WTC11 (cell line): ENCODE measurements around the gene COL6A3. TPM values are rescaled to one million over a fixed set of nuclear protein-coding genes. Genes with fewer than 3 reads are reported as not detected.

Experiments
- ATAC-seq: fragments of 200-7000 bp; cut with Tn5 transposase; 2 replicates; pipeline ENCODE4 v1.10.0; 2021; ENCODE audit warnings: mild to moderate bottlenecking, moderate library complexity
- CTCF ChIA-PET: fragments of 300-600 bp; sonication (Branson Sonifier 250); formaldehyde crosslinking; loops from one replicate; lab custom pipeline; 2021; ENCODE audit warnings: antibody characterized with exemption; lab: Charles Lee
- POLR2A ChIA-PET: fragments of 350-600 bp; sonication (Branson Sonifier 250); formaldehyde crosslinking; loops from one replicate; lab custom pipeline; 2021; ENCODE audit warnings: antibody characterized with exemption; lab: Charles Lee
- DNase-seq: peaks from one replicate; pipeline ENCODE4 v3.0.0; 2021; ENCODE audit warnings: low spot score
- H3K27ac Mint-ChIP-seq: 2 replicates; pipeline ENCODE4 v1.8.0; 2021; ENCODE audit warnings: mixed read lengths
- H3K27me3 Mint-ChIP-seq: 2 replicates; pipeline ENCODE4 v1.8.0; 2021; ENCODE audit warnings: low read depth, mild to moderate bottlenecking, moderate library complexity, mixed read lengths
- H3K36me3 Mint-ChIP-seq: 2 replicates; pipeline ENCODE4 v1.8.0; 2021; ENCODE audit warnings: mixed read lengths
- H3K4me1 Mint-ChIP-seq: 2 replicates; pipeline ENCODE4 v1.8.0; 2022; ENCODE audit warnings: mixed read lengths
- H3K4me3 Mint-ChIP-seq: 2 replicates; pipeline ENCODE4 v1.8.0; 2021; ENCODE audit warnings: mild to moderate bottlenecking, moderate library complexity, mixed read lengths
- H3K9me3 Mint-ChIP-seq: 2 replicates; pipeline ENCODE4 v1.8.0; 2021; ENCODE audit warnings: mixed read lengths
- FOXP1 ChIP-seq: sonication (generic); formaldehyde crosslinking; IDR thresholded peaks from 2 replicates; pipeline ENCODE4 v1.8.0; 2022; ENCODE audit warnings: missing genetic modification reagents, mild to moderate bottlenecking, moderate library complexity, borderline replicate concordance
- KAT7 ChIP-seq: sonication (generic); formaldehyde crosslinking; IDR thresholded peaks from 2 replicates; pipeline ENCODE4 v1.8.1; 2023; ENCODE audit warnings: missing genetic modification reagents, mild to moderate bottlenecking, borderline replicate concordance
- OVOL2 ChIP-seq: fragments of 250-450 bp; sonication (Bioruptor Pico); IDR thresholded peaks from 2 replicates; pipeline ENCODE4 v1.9.0; 2021; ENCODE audit warnings: mild to moderate bottlenecking, borderline replicate concordance
- SP1 ChIP-seq: sonication (generic); formaldehyde crosslinking; conservative IDR thresholded peaks from 2 replicates; pipeline ENCODE4 v1.8.1; 2022; ENCODE audit warnings: missing genetic modification reagents
- TP53 ChIP-seq: sonication (generic); formaldehyde crosslinking; IDR thresholded peaks from 2 replicates; pipeline ENCODE4 v1.8.1; 2023; ENCODE audit warnings: mild to moderate bottlenecking, missing genetic modification reagents
- ZNF423 ChIP-seq: fragments of 250-450 bp; sonication (Bioruptor Pico); IDR thresholded peaks from 2 replicates; pipeline ENCODE4 v2.1.2; 2022; ENCODE audit warnings: mild to moderate bottlenecking, moderate library complexity
- total RNA-seq: library from RNA; stranded (reverse); gene quantifications from 3 replicates; pipeline ENCODE4 v1.2.3, GENCODE V29; 2021
- TF ChIP-seq, protein P1 (sequence below): sonication (generic); formaldehyde crosslinking; IDR thresholded peaks from 2 replicates; pipeline ENCODE4 v1.8.1; 2023; ENCODE audit warnings: mild to moderate bottlenecking, moderate library complexity, missing genetic modification reagents
- TF ChIP-seq, protein P2 (sequence below): fragments of 250-450 bp; sonication (Bioruptor Pico); IDR thresholded peaks from 2 replicates; pipeline ENCODE4 v1.9.0; 2021; ENCODE audit warnings: mild to moderate bottlenecking, borderline replicate concordance
- TF ChIP-seq, protein P3 (sequence below): sonication (generic); formaldehyde crosslinking; IDR thresholded peaks from 2 replicates; pipeline ENCODE4 v1.8.0; 2023; ENCODE audit warnings: missing genetic modification reagents, mild to moderate bottlenecking, borderline replicate concordance
- TF ChIP-seq, protein P4 (sequence below): sonication (generic); formaldehyde crosslinking; IDR thresholded peaks from 2 replicates; pipeline ENCODE4 v1.8.1; 2023; ENCODE audit warnings: mild to moderate bottlenecking, missing genetic modification reagents, moderate library complexity
- TF ChIP-seq, protein P5 (sequence below): sonication (generic); formaldehyde crosslinking; IDR thresholded peaks from 2 replicates; pipeline ENCODE4 v1.8.1; 2022; ENCODE audit warnings: mild to moderate bottlenecking, moderate library complexity, missing genetic modification reagents
- TF ChIP-seq, protein P6 (sequence below): sonication (generic); formaldehyde crosslinking; conservative IDR thresholded peaks from 2 replicates; pipeline ENCODE4 v1.8.1; 2023; ENCODE audit warnings: mild to moderate bottlenecking, low read depth, missing genetic modification reagents, moderate library complexity
- TF ChIP-seq, protein P7 (sequence below): sonication (generic); formaldehyde crosslinking; IDR thresholded peaks from 2 replicates; pipeline ENCODE4 v1.8.0; 2022; ENCODE audit warnings: mild to moderate bottlenecking, missing genetic modification reagents
- TF ChIP-seq, protein P8 (sequence below): sonication (generic); formaldehyde crosslinking; IDR thresholded peaks from 2 replicates; pipeline ENCODE4 v1.8.1; 2023; ENCODE audit warnings: mild to moderate bottlenecking, missing genetic modification reagents

Gene COL6A3
- total RNA-seq, 1 experiment from 2014 or later = 2.6 TPM

DNA sequence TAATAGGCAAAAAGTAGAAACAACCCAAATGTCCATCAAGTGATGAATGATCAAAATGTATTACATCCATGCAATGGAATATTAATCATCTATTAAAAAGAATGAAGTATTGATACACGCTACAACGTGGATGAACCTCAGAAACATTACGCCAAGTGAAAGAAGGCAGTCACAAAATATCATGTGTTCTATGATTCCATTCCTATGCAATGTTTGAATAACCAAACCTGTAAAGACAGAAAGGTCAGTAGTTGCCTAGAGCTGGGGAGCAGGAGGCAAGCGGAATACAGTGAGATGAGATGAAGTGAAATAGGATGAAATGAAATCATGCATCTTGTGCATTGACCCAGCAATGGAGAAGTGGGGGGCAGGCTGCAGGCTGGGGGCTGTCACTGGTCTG is 17.9 kb upstream of the COL6A3 start:
- ChIA-PET CTCF (interaction anchor here (1.0 to 10.0 kb wide), 4 partner anchors 11 to 55 kb away, joined by 3 to 63 read pairs (median 9); partner anchors contain the start of gene MLPH), POLR2A (no interaction called here)
- TF ChIP-seq, protein P1, sequence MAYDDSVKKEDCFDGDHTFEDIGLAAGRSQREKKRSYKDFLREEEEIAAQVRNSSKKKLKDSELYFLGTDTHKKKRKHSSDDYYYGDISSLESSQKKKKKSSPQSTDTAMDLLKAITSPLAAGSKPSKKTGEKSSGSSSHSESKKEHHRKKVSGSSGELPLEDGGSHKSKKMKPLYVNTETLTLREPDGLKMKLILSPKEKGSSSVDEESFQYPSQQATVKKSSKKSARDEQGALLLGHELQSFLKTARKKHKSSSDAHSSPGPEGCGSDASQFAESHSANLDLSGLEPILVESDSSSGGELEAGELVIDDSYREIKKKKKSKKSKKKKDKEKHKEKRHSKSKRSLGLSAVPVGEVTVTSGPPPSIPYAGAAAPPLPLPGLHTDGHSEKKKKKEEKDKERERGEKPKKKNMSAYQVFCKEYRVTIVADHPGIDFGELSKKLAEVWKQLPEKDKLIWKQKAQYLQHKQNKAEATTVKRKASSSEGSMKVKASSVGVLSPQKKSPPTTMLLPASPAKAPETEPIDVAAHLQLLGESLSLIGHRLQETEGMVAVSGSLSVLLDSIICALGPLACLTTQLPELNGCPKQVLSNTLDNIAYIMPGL = no peak
- TF ChIP-seq, protein P2, sequence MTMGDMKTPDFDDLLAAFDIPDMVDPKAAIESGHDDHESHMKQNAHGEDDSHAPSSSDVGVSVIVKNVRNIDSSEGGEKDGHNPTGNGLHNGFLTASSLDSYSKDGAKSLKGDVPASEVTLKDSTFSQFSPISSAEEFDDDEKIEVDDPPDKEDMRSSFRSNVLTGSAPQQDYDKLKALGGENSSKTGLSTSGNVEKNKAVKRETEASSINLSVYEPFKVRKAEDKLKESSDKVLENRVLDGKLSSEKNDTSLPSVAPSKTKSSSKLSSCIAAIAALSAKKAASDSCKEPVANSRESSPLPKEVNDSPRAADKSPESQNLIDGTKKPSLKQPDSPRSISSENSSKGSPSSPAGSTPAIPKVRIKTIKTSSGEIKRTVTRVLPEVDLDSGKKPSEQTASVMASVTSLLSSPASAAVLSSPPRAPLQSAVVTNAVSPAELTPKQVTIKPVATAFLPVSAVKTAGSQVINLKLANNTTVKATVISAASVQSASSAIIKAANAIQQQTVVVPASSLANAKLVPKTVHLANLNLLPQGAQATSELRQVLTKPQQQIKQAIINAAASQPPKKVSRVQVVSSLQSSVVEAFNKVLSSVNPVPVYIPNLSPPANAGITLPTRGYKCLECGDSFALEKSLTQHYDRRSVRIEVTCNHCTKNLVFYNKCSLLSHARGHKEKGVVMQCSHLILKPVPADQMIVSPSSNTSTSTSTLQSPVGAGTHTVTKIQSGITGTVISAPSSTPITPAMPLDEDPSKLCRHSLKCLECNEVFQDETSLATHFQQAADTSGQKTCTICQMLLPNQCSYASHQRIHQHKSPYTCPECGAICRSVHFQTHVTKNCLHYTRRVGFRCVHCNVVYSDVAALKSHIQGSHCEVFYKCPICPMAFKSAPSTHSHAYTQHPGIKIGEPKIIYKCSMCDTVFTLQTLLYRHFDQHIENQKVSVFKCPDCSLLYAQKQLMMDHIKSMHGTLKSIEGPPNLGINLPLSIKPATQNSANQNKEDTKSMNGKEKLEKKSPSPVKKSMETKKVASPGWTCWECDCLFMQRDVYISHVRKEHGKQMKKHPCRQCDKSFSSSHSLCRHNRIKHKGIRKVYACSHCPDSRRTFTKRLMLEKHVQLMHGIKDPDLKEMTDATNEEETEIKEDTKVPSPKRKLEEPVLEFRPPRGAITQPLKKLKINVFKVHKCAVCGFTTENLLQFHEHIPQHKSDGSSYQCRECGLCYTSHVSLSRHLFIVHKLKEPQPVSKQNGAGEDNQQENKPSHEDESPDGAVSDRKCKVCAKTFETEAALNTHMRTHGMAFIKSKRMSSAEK = no peak
- TF ChIP-seq, protein P3, sequence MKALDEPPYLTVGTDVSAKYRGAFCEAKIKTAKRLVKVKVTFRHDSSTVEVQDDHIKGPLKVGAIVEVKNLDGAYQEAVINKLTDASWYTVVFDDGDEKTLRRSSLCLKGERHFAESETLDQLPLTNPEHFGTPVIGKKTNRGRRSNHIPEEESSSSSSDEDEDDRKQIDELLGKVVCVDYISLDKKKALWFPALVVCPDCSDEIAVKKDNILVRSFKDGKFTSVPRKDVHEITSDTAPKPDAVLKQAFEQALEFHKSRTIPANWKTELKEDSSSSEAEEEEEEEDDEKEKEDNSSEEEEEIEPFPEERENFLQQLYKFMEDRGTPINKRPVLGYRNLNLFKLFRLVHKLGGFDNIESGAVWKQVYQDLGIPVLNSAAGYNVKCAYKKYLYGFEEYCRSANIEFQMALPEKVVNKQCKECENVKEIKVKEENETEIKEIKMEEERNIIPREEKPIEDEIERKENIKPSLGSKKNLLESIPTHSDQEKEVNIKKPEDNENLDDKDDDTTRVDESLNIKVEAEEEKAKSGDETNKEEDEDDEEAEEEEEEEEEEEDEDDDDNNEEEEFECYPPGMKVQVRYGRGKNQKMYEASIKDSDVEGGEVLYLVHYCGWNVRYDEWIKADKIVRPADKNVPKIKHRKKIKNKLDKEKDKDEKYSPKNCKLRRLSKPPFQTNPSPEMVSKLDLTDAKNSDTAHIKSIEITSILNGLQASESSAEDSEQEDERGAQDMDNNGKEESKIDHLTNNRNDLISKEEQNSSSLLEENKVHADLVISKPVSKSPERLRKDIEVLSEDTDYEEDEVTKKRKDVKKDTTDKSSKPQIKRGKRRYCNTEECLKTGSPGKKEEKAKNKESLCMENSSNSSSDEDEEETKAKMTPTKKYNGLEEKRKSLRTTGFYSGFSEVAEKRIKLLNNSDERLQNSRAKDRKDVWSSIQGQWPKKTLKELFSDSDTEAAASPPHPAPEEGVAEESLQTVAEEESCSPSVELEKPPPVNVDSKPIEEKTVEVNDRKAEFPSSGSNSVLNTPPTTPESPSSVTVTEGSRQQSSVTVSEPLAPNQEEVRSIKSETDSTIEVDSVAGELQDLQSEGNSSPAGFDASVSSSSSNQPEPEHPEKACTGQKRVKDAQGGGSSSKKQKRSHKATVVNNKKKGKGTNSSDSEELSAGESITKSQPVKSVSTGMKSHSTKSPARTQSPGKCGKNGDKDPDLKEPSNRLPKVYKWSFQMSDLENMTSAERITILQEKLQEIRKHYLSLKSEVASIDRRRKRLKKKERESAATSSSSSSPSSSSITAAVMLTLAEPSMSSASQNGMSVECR = no peak
- TF ChIP-seq KAT7 (no peak), ZNF423 (CRISPR knock-in tag) (no peak), TP53 (no peak), SP1 (CRISPR knock-in tag) (no peak), OVOL2 (no peak), FOXP1 (CRISPR knock-in tag) (no peak)
- TF ChIP-seq, protein P4, sequence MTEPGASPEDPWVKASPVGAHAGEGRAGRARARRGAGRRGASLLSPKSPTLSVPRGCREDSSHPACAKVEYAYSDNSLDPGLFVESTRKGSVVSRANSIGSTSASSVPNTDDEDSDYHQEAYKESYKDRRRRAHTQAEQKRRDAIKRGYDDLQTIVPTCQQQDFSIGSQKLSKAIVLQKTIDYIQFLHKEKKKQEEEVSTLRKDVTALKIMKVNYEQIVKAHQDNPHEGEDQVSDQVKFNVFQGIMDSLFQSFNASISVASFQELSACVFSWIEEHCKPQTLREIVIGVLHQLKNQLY (CRISPR knock-in tag) = no peak
- TF ChIP-seq, protein P5, sequence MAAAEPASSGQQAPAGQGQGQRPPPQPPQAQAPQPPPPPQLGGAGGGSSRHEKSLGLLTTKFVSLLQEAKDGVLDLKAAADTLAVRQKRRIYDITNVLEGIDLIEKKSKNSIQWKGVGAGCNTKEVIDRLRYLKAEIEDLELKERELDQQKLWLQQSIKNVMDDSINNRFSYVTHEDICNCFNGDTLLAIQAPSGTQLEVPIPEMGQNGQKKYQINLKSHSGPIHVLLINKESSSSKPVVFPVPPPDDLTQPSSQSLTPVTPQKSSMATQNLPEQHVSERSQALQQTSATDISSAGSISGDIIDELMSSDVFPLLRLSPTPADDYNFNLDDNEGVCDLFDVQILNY (CRISPR knock-in tag) = no peak
- TF ChIP-seq, protein P6, sequence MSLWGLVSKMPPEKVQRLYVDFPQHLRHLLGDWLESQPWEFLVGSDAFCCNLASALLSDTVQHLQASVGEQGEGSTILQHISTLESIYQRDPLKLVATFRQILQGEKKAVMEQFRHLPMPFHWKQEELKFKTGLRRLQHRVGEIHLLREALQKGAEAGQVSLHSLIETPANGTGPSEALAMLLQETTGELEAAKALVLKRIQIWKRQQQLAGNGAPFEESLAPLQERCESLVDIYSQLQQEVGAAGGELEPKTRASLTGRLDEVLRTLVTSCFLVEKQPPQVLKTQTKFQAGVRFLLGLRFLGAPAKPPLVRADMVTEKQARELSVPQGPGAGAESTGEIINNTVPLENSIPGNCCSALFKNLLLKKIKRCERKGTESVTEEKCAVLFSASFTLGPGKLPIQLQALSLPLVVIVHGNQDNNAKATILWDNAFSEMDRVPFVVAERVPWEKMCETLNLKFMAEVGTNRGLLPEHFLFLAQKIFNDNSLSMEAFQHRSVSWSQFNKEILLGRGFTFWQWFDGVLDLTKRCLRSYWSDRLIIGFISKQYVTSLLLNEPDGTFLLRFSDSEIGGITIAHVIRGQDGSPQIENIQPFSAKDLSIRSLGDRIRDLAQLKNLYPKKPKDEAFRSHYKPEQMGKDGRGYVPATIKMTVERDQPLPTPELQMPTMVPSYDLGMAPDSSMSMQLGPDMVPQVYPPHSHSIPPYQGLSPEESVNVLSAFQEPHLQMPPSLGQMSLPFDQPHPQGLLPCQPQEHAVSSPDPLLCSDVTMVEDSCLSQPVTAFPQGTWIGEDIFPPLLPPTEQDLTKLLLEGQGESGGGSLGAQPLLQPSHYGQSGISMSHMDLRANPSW = no peak
- TF ChIP-seq, protein P7, sequence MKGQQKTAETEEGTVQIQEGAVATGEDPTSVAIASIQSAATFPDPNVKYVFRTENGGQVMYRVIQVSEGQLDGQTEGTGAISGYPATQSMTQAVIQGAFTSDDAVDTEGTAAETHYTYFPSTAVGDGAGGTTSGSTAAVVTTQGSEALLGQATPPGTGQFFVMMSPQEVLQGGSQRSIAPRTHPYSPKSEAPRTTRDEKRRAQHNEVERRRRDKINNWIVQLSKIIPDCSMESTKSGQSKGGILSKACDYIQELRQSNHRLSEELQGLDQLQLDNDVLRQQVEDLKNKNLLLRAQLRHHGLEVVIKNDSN = no peak
- TF ChIP-seq, protein P8, sequence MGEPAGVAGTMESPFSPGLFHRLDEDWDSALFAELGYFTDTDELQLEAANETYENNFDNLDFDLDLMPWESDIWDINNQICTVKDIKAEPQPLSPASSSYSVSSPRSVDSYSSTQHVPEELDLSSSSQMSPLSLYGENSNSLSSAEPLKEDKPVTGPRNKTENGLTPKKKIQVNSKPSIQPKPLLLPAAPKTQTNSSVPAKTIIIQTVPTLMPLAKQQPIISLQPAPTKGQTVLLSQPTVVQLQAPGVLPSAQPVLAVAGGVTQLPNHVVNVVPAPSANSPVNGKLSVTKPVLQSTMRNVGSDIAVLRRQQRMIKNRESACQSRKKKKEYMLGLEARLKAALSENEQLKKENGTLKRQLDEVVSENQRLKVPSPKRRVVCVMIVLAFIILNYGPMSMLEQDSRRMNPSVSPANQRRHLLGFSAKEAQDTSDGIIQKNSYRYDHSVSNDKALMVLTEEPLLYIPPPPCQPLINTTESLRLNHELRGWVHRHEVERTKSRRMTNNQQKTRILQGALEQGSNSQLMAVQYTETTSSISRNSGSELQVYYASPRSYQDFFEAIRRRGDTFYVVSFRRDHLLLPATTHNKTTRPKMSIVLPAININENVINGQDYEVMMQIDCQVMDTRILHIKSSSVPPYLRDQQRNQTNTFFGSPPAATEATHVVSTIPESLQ (CRISPR knock-in tag) = no peak
- peaks cover 25% of the 10 kb centered on the region for H3K4me1 Mint-ChIP-seq
- no peak overlapping the region for H3K4me3 Mint-ChIP-seq
- H3K27ac Mint-ChIP-seq = no peak overlapping the region
- peaks cover 9% of the 10 kb centered on the region for H3K27me3 Mint-ChIP-seq
- H3K9me3 Mint-ChIP-seq = peaks cover 7% of the 10 kb centered on the region; the same call in 1 of the 2 replicates
- no peak for DNase-seq
- no peak for ATAC-seq
- H3K36me3 Mint-ChIP-seq = no peaks in the 10 kb centered on the region
